Erythroblast (primary cell): Measurements from ENCODE around the gene CFAP100.

ENCODE experiments used
- GATA1 ChIP-seq: IDR thresholded peaks from 2 replicates; pipeline ENCODE4 v1.6.1; 2011; ENCODE audit warnings: low read depth, mild to moderate bottlenecking, control low read depth, low read length, moderate library complexity
- POLR2A ChIP-seq: IDR thresholded peaks from 2 replicates; pipeline ENCODE4 v1.6.1; 2011; ENCODE audit warnings: mild to moderate bottlenecking, low read length

DNA sequence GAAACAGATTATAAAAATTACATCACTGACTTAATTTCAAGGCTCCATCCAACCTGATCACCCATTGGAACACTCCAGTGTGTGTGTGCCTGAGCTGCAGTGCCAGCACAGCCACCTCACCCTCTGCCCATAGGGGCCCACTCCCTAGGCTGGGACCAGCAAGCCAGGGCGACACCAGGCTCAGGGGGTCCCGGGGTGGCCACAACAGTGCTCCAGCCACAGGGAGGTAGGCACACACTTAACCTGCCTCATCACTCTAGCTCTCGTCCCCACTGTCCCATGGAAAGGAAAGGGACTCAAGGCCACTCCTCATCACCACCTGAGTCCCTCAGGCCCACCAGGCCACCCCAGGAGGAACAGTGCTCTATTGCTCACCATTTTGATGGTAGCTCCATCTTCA, 56.0 kb downstream of the CFAP100 start:
- TF ChIP-seq POLR2A (no peak), GATA1 (no peak)
